ENCODE results near the gene ETNK2. TPM values are rescaled to one million over a fixed set of nuclear protein-coding genes. Genes with fewer than 3 reads are reported as not detected.

ETNK2 gene
- 9.2 and 10.5 TPM in 2 replicates for total RNA-seq (2014; rRNA removed; shearing (Covaris generic))

GRCh38 chr1:204151552-204152309 is at the start of gene ETNK2:
TSS of gene ETNK2 (minus strand) at chr1:204152044. CDS start at chr1:204151852, 192 bp downstream.
- DNase-seq (ENCODE audit: low read depth): peak; percentile 68

GRCh38 chr1:204201348-204202040 is 49.6 kb upstream of the ETNK2 start:
- DNase-seq (ENCODE audit: low read depth): no peak

- DNase-seq (ENCODE audit: low read depth): no peak
These were observed 47.7 kb upstream of the ETNK2 start for GRCh38 chr1:204199579-204199978.

GRCh38 chr1:204198348-204199340 is 46.8 kb upstream of the ETNK2 start:
- DNase-seq (ENCODE audit: low read depth): peak; percentile 72

- DNase-seq (ENCODE audit: low read depth): no peak
These were observed 45.2 kb upstream of the ETNK2 start for GRCh38 chr1:204197068-204197467.

- no peak for DNase-seq (ENCODE audit: low read depth)
These were observed 44.4 kb upstream of the ETNK2 start, which contains the start of gene KISS1 for GRCh38 chr1:204196068-204196795. TSS of gene KISS1 (minus strand) at chr1:204196491. CDS start at chr1:204192876, 3,615 bp downstream.

- DNase-seq (ENCODE audit: low read depth): no peak
These were observed 42.9 kb upstream of the ETNK2 start for GRCh38 chr1:204194771-204195170.

GRCh38 chr1:204194080-204194479 is 42.2 kb upstream of the ETNK2 start:
- no peak for DNase-seq (ENCODE audit: low read depth)

- no peak for DNase-seq (ENCODE audit: low read depth)
These were observed 40.9 kb upstream of the ETNK2 start for GRCh38 chr1:204192589-204193352.

GRCh38 chr1:204192046-204192445 is 40.2 kb upstream of the ETNK2 start:
- DNase-seq (ENCODE audit: low read depth): no peak

- no peak for DNase-seq (ENCODE audit: low read depth)
These were observed 39.6 kb upstream of the ETNK2 start for GRCh38 chr1:204191456-204191855.

- DNase-seq (ENCODE audit: low read depth): no peak
These were observed 38.7 kb upstream of the ETNK2 start for GRCh38 chr1:204190212-204191211.

GRCh38 chr1:204188959-204189639 is 37.3 kb upstream of the ETNK2 start:
- DNase-seq (ENCODE audit: low read depth): no peak

GRCh38 chr1:204186597-204186996 is 34.8 kb upstream of the ETNK2 start:
- no peak for DNase-seq (ENCODE audit: low read depth)

GRCh38 chr1:204181116-204181515 is 29.3 kb upstream of the ETNK2 start:
- no peak for DNase-seq (ENCODE audit: low read depth)

GRCh38 chr1:204180133-204180532 is 28.3 kb upstream of the ETNK2 start:
- DNase-seq (ENCODE audit: low read depth): no peak

- no peak for DNase-seq (ENCODE audit: low read depth)
These were observed 26.8 kb upstream of the ETNK2 start for GRCh38 chr1:204178487-204179281.

GRCh38 chr1:204177133-204177532 is 25.3 kb upstream of the ETNK2 start:
- DNase-seq (ENCODE audit: low read depth): no peak

All from Daoy (cell line).